Left ventricle myocardium inferior (tissue), 1 donor: Measurements from ENCODE around the gene TFAM. TPM values are rescaled to one million over a fixed set of nuclear protein-coding genes. Genes with fewer than 3 reads are reported as not detected.

Experiments used
- DNase-seq: peaks from one replicate; pipeline ENCODE4 v3.0.0-alpha.2; 2020
- H3K27ac ChIP-seq: fragments of 200-600 bp; replicated peaks from 2 replicates; pipeline ENCODE4 v1.8.0; 2021
- H3K27me3 ChIP-seq: fragments of 200-600 bp; 2 replicates; pipeline ENCODE4 v1.8.0; 2021; ENCODE audit warnings: low read depth
- H3K36me3 ChIP-seq: fragments of 200-600 bp; 2 replicates; pipeline ENCODE4 v1.8.0; 2021
- H3K4me1 ChIP-seq: fragments of 200-600 bp; 2 replicates; pipeline ENCODE4 v1.8.0; 2021
- H3K4me3 ChIP-seq: fragments of 200-600 bp; 2 replicates; pipeline ENCODE4 v1.8.0; 2021; ENCODE audit warnings: mild to moderate bottlenecking, moderate library complexity
- H3K9me3 ChIP-seq: fragments of 200-600 bp; replicated peaks from 2 replicates; pipeline ENCODE4 v1.8.0; 2021
- CTCF ChIP-seq: fragments of 200-600 bp; IDR thresholded peaks from 2 replicates; pipeline ENCODE4 v1.8.0; 2021; ENCODE audit warnings: antibody characterized with exemption, mild to moderate bottlenecking, borderline replicate concordance
- intact Hi-C: fragments of 100-400 bp; cut with micrococcal nuclease; formaldehyde crosslinking; loops from one replicate; pipeline ENCODE4 v1.11.0; 2022
- total RNA-seq: library from RNA; stranded (reverse); fragmentation: NEBNext Ultra II Directional; extraction: Animal tissue kit (Norgen Biotek cat#: 25700); gene quantifications from one replicate; pipeline ENCODE4 v1.2.1, GENCODE V29; 2021
- donor health status: DM: no; HTN: yes; CAD: no; lungs with severe emphysema.

TFAM gene
- total RNA-seq, 1 donor from 2014 or later: 29.8 TPM

- H3K27me3 ChIP-seq: no peaks in the 10 kb centered on the region
- H3K36me3 ChIP-seq: peaks cover 60% of the 10 kb centered on the region
- H3K4me1 ChIP-seq: peaks cover 37% of the 10 kb centered on the region
- TF ChIP-seq CTCF: no peak
- no peak overlapping the region for H3K27ac ChIP-seq
- intact Hi-C loops: loop anchor here (10.0 kb wide), 2 partner anchors 54 to 184 kb away; partner anchors contain the start of gene UBE2D1
- no peaks in the 10 kb centered on the region for H3K9me3 ChIP-seq
- no peak overlapping the region for H3K4me3 ChIP-seq
- DNase-seq: no peak
Observed at GRCh38 chr10:58389024-58389423, 3.8 kb downstream of the TFAM start.

GRCh38 chr10:58393317-58393716 is 8.1 kb downstream of the TFAM start:
- Histone ChIP-seq H3K27me3 (no peaks in the 10 kb centered on the region), H3K4me1 (no peaks in the 10 kb centered on the region), H3K36me3 (peaks cover 89% of the 10 kb centered on the region), H3K4me3 (no peak overlapping the region), H3K27ac (no peak overlapping the region), H3K9me3 (no peaks in the 10 kb centered on the region)
- intact Hi-C loops: no loop called here
- TF ChIP-seq CTCF: no peak
- DNase-seq: no peak

- intact Hi-C loops: no loop called here
- Histone ChIP-seq H3K36me3 (peaks cover 81% of the 10 kb centered on the region), H3K27me3 (no peaks in the 10 kb centered on the region), H3K27ac (no peak overlapping the region), H3K4me3 (no peak overlapping the region), H3K4me1 (no peaks in the 10 kb centered on the region), H3K9me3 (no peaks in the 10 kb centered on the region)
- TF ChIP-seq CTCF: no peak
- no peak for DNase-seq
Observed at GRCh38 chr10:58394471-58394870, 9.3 kb downstream of the TFAM start.

- DNase-seq: no peak
- H3K27ac ChIP-seq: no peak overlapping the region
- intact Hi-C loops: no loop called here
- peaks cover 66% of the 10 kb centered on the region for H3K36me3 ChIP-seq
- no peaks in the 10 kb centered on the region for H3K27me3 ChIP-seq
- H3K4me1 ChIP-seq: no peaks in the 10 kb centered on the region
- TF ChIP-seq CTCF: no peak
- H3K9me3 ChIP-seq: no peaks in the 10 kb centered on the region
- no peak overlapping the region for H3K4me3 ChIP-seq
Observed at GRCh38 chr10:58396057-58396456, 10.8 kb downstream of the TFAM start.

GRCh38 chr10:58397830-58398229 is 12.6 kb downstream of the TFAM start:
- intact Hi-C loops: no loop called here
- H3K4me3 ChIP-seq: no peak overlapping the region
- no peak for DNase-seq
- no peak overlapping the region for H3K27ac ChIP-seq
- no peaks in the 10 kb centered on the region for H3K9me3 ChIP-seq
- H3K36me3 ChIP-seq: peaks cover 59% of the 10 kb centered on the region
- no peaks in the 10 kb centered on the region for H3K4me1 ChIP-seq
- no peaks in the 10 kb centered on the region for H3K27me3 ChIP-seq
- TF ChIP-seq CTCF: no peak

GRCh38 chr10:58399410-58399809 is 14.2 kb downstream of the TFAM start:
- peaks cover 43% of the 10 kb centered on the region for H3K36me3 ChIP-seq
- intact Hi-C loops: no loop called here

More at GRCh38 chr10:58399410-58399809, 14.2 kb downstream of the TFAM start:
- Histone ChIP-seq H3K27me3 (no peaks in the 10 kb centered on the region), H3K27ac (no peak overlapping the region), H3K4me1 (no peaks in the 10 kb centered on the region), H3K9me3 (no peaks in the 10 kb centered on the region), H3K4me3 (no peak overlapping the region)
- DNase-seq: no peak
- no peak for TF ChIP-seq CTCF
